HepG2 (cell line): ENCODE measurements around the gene PPP2R2D. TPM values are rescaled to one million over a fixed set of nuclear protein-coding genes. Genes with fewer than 3 reads are reported as not detected.

Source experiments
- ATAC-seq: fragments of 200-7000 bp; cut with Tn5 transposase; 3 replicates; pipeline ENCODE4 v1.9.1; 2020; ENCODE audit warnings: mild to moderate bottlenecking, moderate library complexity
- BruUV-seq: library from RNA; stranded (reverse); fragments of 400-500 nt; replicated peaks from 2 replicates; lab custom pipeline; 2021; lab: Mats Ljungman, UMichigan
- CTCF ChIA-PET: fragments of 300-600 bp; formaldehyde crosslinking; extraction: SDS; loops from one replicate; lab custom pipeline; 2021; ENCODE audit warnings: low total read pairs, inconsistent platforms, low intra/inter-chr PET ratio; lab: Yijun Ruan, JAX
- POLR2A ChIA-PET: fragments of 350-600 bp; sonication (Branson Sonifier 250); formaldehyde crosslinking; loops from one replicate; lab custom pipeline; 2020; ENCODE audit warnings: antibody characterized with exemption, inconsistent platforms; lab: Yijun Ruan, JAX
- DNase-seq: peaks from one replicate; pipeline ENCODE4 v3.0.0-alpha.2; 2015; ENCODE audit warnings: low spot score
- FAIRE-seq: peaks from 3 replicates; lab custom pipeline; 2011; peaks lifted over from hg19 to GRCh38; lab: Jason Lieb, UNC
- H2AFZ ChIP-seq: one replicate; pipeline ENCODE4 v1.6.1; 2011; ENCODE audit warnings: low read length, inconsistent platforms
- H3K27ac ChIP-seq: fragments of 300-600 bp; 3 replicates; pipeline ENCODE4 v1.8.0; 2011; ENCODE audit warnings: mixed run types, mild to moderate bottlenecking, mixed read lengths, low read length, inconsistent platforms; ENCODE audit not compliant: insufficient read depth; ENCODE audit errors: extremely low read length
- H3K27me3 ChIP-seq, 2 experiments: fragments of 200-600 bp in 1 of 2; 2 replicates in 1 of 2; 3 replicates in 1 of 2; pipeline versions ENCODE4 v1.6.0 to v1.8.0; 2011; ENCODE audit warnings: low read length in 2 of 2, mild to moderate bottlenecking in 2 of 2, moderate library complexity in 2 of 2, inconsistent platforms in 1 of 2; ENCODE audit not compliant: insufficient read depth in 2 of 2, control insufficient read depth in 1 of 2
- H3K36me3 ChIP-seq, 2 experiments: fragments of 200-600 bp in 1 of 2; replicated peaks in 1 of 2; 2 replicates in 1 of 2; 3 replicates in 1 of 2; pipeline versions ENCODE4 v1.5.1 to v1.8.0; 2011; ENCODE audit warnings: low read length in 2 of 2, inconsistent platforms in 1 of 2; ENCODE audit not compliant: insufficient read depth in 2 of 2, control insufficient read depth in 1 of 2
- H3K4me1 ChIP-seq: 2 replicates; pipeline ENCODE4 v1.5.1; 2012; ENCODE audit warnings: low read length, inconsistent platforms; ENCODE audit not compliant: insufficient read depth
- H3K4me2 ChIP-seq: 2 replicates; pipeline ENCODE4 v1.6.0; 2011; ENCODE audit warnings: low read depth, low read length, inconsistent platforms
- H3K4me3 ChIP-seq, 3 experiments: fragments of 200-600 bp in 1 of 3; sonication (generic), shearing (Covaris generic) in 1 of 3; replicated peaks in 1 of 3; 2 replicates each; pipeline ENCODE4 v1.5.1; 2011 to 2016; ENCODE audit warnings: low read length in 3 of 3, inconsistent platforms in 2 of 3, low read depth in 2 of 3, mild to moderate bottlenecking in 2 of 3, control low read depth in 1 of 3, mixed read lengths in 1 of 3; ENCODE audit not compliant: insufficient read depth in 1 of 3
- H3K79me2 ChIP-seq: one replicate; pipeline ENCODE4 v1.6.1; 2011; ENCODE audit warnings: low read length, inconsistent platforms; ENCODE audit not compliant: insufficient read depth
- H3K9ac ChIP-seq: 2 replicates; pipeline ENCODE4 v1.6.0; 2011; ENCODE audit warnings: mild to moderate bottlenecking, low read depth, low read length, inconsistent platforms; ENCODE audit not compliant: insufficient read depth
- H3K9me3 ChIP-seq: 2 replicates; pipeline ENCODE4 v1.5.1; 2012; ENCODE audit warnings: mild to moderate bottlenecking, low read length
- H4K20me1 ChIP-seq: 2 replicates; pipeline ENCODE4 v1.6.0; 2011; ENCODE audit warnings: inconsistent platforms, mild to moderate bottlenecking, low read length, moderate library complexity; ENCODE audit not compliant: insufficient read depth
- ATF6 ChIP-seq: sonication (generic); formaldehyde crosslinking; conservative IDR thresholded peaks from 2 replicates; pipeline ENCODE4 v1.4.0; 2020; ENCODE audit warnings: missing genetic modification reagents
- ATF7 ChIP-seq, 2 experiments: fragments of 450-650 bp in 1 of 2; sonication (generic) in 1 of 2; formaldehyde crosslinking in 1 of 2; IDR thresholded peaks; 2 replicates each; pipeline versions ENCODE4 v1.4.0 to v1.6.1; 2016 to 2020; ENCODE audit warnings: antibody characterized with exemption in 1 of 2, mild to moderate bottlenecking in 1 of 2, missing genetic modification reagents in 1 of 2
- CREB1 ChIP-seq, 2 experiments: fragments of 450-650 bp in 1 of 2; IDR thresholded peaks; 2 replicates each; pipeline ENCODE4 v1.6.1; 2016 to 2017; ENCODE audit warnings: control low read depth in 1 of 2, mild to moderate bottlenecking in 1 of 2, missing compliant biosample characterization in 1 of 2, missing genetic modification characterization in 1 of 2
- CREB3 ChIP-seq: sonication (generic); formaldehyde crosslinking; IDR thresholded peaks from 2 replicates; pipeline ENCODE4 v1.5.0; 2020; ENCODE audit warnings: missing genetic modification reagents
- NR2F1 ChIP-seq, 2 experiments: fragments of 450-650 bp in 1 of 2; formaldehyde crosslinking in 1 of 2; IDR thresholded peaks; 2 replicates each; pipeline versions ENCODE4 v1.5.0 to v1.6.1; 2016 to 2020; ENCODE audit warnings: mild to moderate bottlenecking in 1 of 2, missing compliant biosample characterization in 1 of 2, missing genetic modification reagents in 1 of 2, moderate library complexity in 1 of 2
- RBM22 ChIP-seq: fragments of 200-400 bp; formaldehyde crosslinking; optimal IDR thresholded peaks from 2 replicates; pipeline ENCODE3; 2017; ENCODE audit warnings: mild to moderate bottlenecking, low read length, moderate library complexity
- SPEN ChIP-seq: sonication (generic); formaldehyde crosslinking; IDR thresholded peaks from 2 replicates; pipeline ENCODE4 v1.5.1; 2020; ENCODE audit warnings: low read depth, mild to moderate bottlenecking, missing genetic modification reagents
- SRF ChIP-seq: IDR thresholded peaks from 2 replicates; pipeline ENCODE4 v1.6.1; 2011; ENCODE audit warnings: mild to moderate bottlenecking, low read depth, low read length, moderate library complexity
- WGBS: methylation state at CpG from one replicate; pipeline ENCODE4 v1.1.6; 2017; ENCODE audit warnings: low lambda C conversion rate; 5-methylcytosine and 5-hydroxymethylcytosine counted together
- in situ Hi-C: cut with HindIII; loops from 2 replicates; pipeline ENCODE4 v1.10.0; 2017; ENCODE audit warnings: low pct_unique_long_range_greater_than_20kb; ENCODE audit not compliant: extremely low pct_ligation_motif_present
- intact Hi-C: fragments of 100-400 bp; cut with micrococcal nuclease; formaldehyde crosslinking; loops from one replicate; pipeline ENCODE4 v1.10.0; 2022; ENCODE audit not compliant: unreplicated experiment
- polyA plus RNA-seq, 8 experiments: library from polyadenylated mRNA; depleted of rRNA in 3 of 8; stranded (reverse) in 7 of 8; unstranded in 1 of 8; fragments of >200 nt; fragmentation: Illumina TruSeq in 4 of 8; extraction: Trizol in 4 of 8; gene quantifications; 2 replicates each; pipeline versions ENCODE4 v1.2.1 to v1.2.3, GENCODE V29; 2011 to 2016; ENCODE audit warnings: low read depth in 4 of 8, missing spikeins in 1 of 8, mixed read lengths in 1 of 8; ENCODE audit not compliant: insufficient read depth in 1 of 8
- total RNA-seq, 5 experiments: library from RNA; depleted of rRNA; stranded (reverse); fragments of >200 nt; fragmentation: Illumina TruSeq; extraction: Trizol; gene quantifications; 2 replicates each; pipeline ENCODE4 v1.2.3, GENCODE V29; 2016; ENCODE audit warnings: low read depth in 1 of 5
- TF ChIP-seq, protein P1 (sequence below): sonication (generic); formaldehyde crosslinking; IDR thresholded peaks from 2 replicates; pipeline ENCODE4 v1.5.0; 2020; ENCODE audit warnings: missing genetic modification reagents, mild to moderate bottlenecking, borderline replicate concordance

The PPP2R2D gene
- total and polyA plus RNA-seq, 2 of the 13 experiments (the other 11 are each of a cell fraction or from before 2014, with no cell fraction given), result 32.7 to 33.2 TPM

DNA sequence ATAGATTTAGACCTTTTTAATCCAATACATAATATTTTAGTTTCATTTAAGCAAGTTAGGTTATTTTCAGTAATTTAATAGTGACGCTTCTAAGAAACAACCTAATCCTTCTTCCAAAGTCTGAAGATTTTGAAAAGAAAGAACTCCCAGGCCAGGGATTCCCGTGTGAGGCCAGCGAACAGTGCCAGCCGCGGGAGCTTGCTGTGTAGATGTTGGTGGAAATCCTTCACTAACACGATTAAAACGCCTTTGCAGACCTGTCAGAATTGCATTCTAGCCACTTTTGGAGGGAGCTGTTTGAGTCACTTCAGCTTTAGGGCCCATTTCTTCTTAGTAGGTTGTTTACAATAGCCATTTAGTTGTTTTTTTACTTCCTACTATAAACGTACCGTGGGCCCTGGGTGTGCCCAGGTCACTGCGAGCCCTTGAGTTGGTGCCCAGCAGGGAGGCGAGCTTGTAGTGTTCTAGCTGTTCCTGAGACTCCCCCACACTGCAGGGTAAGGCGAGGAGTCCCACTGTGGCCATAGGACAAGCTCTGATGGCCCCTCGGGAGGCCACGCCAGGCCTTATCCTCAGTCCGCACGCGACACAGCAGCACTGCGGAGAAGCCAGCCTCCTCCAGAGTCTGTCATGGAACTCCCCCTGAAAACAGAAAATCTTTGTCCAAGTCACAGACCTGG, 32.3 kb downstream of the PPP2R2D start:
- H3K36me3 ChIP-seq, result peaks cover 13 to 39% of the 10 kb centered on the region in 2 experiments; a peak in 4 of 5 replicates
- CTCF ChIA-PET, result no interaction called here

GRCh38 chr10:131933696-131934086, 32.9 kb downstream of the PPP2R2D start:
- CTCF ChIA-PET, result no interaction called here
- no peak overlapping the region for H3K9ac ChIP-seq
- TF ChIP-seq ATF7 (IDR thresholded peaks at IDR 0.05) (peak; percentile 94), ATF7 (CRISPR knock-in tag; IDR thresholded peaks at IDR 0.05) (no peak), NR2F1 (CRISPR knock-in tag; IDR thresholded peaks at IDR 0.05) (no peak), ATF6 (CRISPR knock-in tag) (no peak), CREB3 (no peak), CREB1 (IDR thresholded peaks at IDR 0.05) (peak; percentile 47), CREB1 (CRISPR knock-in tag; IDR thresholded peaks at IDR 0.05) (no peak), SPEN (CRISPR knock-in tag) (no peak), SRF (no peak)
- H3K27ac ChIP-seq, result no peak overlapping the region
- peaks cover 69% of the 10 kb centered on the region for H3K79me2 ChIP-seq
- no peak overlapping the region for H3K4me2 ChIP-seq
- H4K20me1 ChIP-seq, result peaks cover 49% of the 10 kb centered on the region; the same call in 1 of the 2 replicates
- no peaks in the 10 kb centered on the region for H3K27me3 ChIP-seq
- FAIRE-seq, result no peak
- H2AFZ ChIP-seq, result no peak overlapping the region
- in situ Hi-C loops, result no loop called here
- no peaks in the 10 kb centered on the region for H3K9me3 ChIP-seq
- intact Hi-C loops, result no loop called here
- DNase-seq, result no peak
- peaks cover 16 to 44% of the 10 kb centered on the region in 2 experiments for H3K36me3 ChIP-seq
- H3K4me1 ChIP-seq, result peaks cover 15% of the 10 kb centered on the region
- H3K4me3 ChIP-seq, result no peak overlapping the region
- POLR2A ChIA-PET, result no interaction called here
- 90% methylated on average over 2 of the region's 2 CpGs for WGBS
- ATAC-seq, result no peak
- no TSS peak for BruUV-seq

More for the DNA sequence above, 32.3 kb downstream of the PPP2R2D start:
- Histone ChIP-seq H4K20me1 (peaks cover 54% of the 10 kb centered on the region; the same call in 1 of the 2 replicates), H3K9ac (no peak overlapping the region), H2AFZ (no peak overlapping the region), H3K4me2 (no peak overlapping the region), H3K27me3 (no peaks in the 10 kb centered on the region), H3K9me3 (no peaks in the 10 kb centered on the region), H3K4me3 (no peak overlapping the region), H3K4me1 (peaks cover 15% of the 10 kb centered on the region), H3K79me2 (peaks cover 75% of the 10 kb centered on the region), H3K27ac (no peak overlapping the region)
- ATAC-seq, result no peak
- DNase-seq, result no peak
- TF ChIP-seq, protein P1, sequence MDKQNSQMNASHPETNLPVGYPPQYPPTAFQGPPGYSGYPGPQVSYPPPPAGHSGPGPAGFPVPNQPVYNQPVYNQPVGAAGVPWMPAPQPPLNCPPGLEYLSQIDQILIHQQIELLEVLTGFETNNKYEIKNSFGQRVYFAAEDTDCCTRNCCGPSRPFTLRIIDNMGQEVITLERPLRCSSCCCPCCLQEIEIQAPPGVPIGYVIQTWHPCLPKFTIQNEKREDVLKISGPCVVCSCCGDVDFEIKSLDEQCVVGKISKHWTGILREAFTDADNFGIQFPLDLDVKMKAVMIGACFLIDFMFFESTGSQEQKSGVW (CRISPR knock-in tag), result no peak
- peak; percentile 39 for TF ChIP-seq RBM22
- 95% methylated on average over 18 of the region's 18 CpGs for WGBS
- BruUV-seq, result no TSS peak
- in situ Hi-C loops (no loop called here), intact Hi-C loops (no loop called here)
- FAIRE-seq, result no peak
- POLR2A ChIA-PET, result no interaction called here
